K562 (cell line): ENCODE measurements around the gene FMNL1. TPM values are rescaled to one million over a fixed set of nuclear protein-coding genes. Genes with fewer than 3 reads are reported as not detected.
A peak's percentile ranks its signal among the peaks of the same experiment; 100 is the strongest.

Experiments used
- AFF4 ChIP-seq: sonication (generic); formaldehyde crosslinking; IDR thresholded peaks from 2 replicates; pipeline ENCODE4 v1.8.0; 2023; ENCODE audit warnings: mild to moderate bottlenecking, missing genetic modification reagents
- ARID2 ChIP-seq: fragments of 450-650 bp; IDR thresholded peaks from 2 replicates; pipeline ENCODE4 v1.6.1; 2017; ENCODE audit warnings: antibody characterized with exemption, mild to moderate bottlenecking
- BRD9 ChIP-seq: fragments of 450-650 bp; IDR thresholded peaks from 2 replicates; pipeline ENCODE4 v1.6.1; 2018; ENCODE audit warnings: low read depth; ENCODE audit not compliant: partially characterized antibody
- DDX20 ChIP-seq: fragments of 450-650 bp; IDR thresholded peaks from 2 replicates; pipeline ENCODE4 v1.6.1; 2016; ENCODE audit warnings: missing genetic modification characterization, low read depth, mild to moderate bottlenecking, missing compliant biosample characterization, moderate library complexity
- E2F4 ChIP-seq: sonication (generic); formaldehyde crosslinking; IDR thresholded peaks from 2 replicates; pipeline ENCODE4 v1.8.0; 2022; ENCODE audit warnings: mild to moderate bottlenecking, low read depth, missing genetic modification reagents
- ELK1 ChIP-seq: sonication (generic); formaldehyde crosslinking; IDR thresholded peaks from 2 replicates; pipeline ENCODE4 v1.8.1; 2022; ENCODE audit warnings: missing genetic modification reagents
- FOS ChIP-seq: IDR thresholded peaks from 3 replicates; pipeline ENCODE4 v1.6.1; 2011; ENCODE audit not compliant: insufficient read length; ENCODE audit errors: extremely low read depth
- KLF16 ChIP-seq: IDR thresholded peaks from 2 replicates; pipeline ENCODE4 v1.6.1; 2016; ENCODE audit warnings: antibody characterized with exemption
- KLF6 ChIP-seq: fragments of 250-450 bp; sonication (Bioruptor Pico); IDR thresholded peaks from 2 replicates; pipeline ENCODE4 v1.4.0; 2020; ENCODE audit warnings: mild to moderate bottlenecking, moderate library complexity, borderline replicate concordance
- LARP7 ChIP-seq: fragments of 450-650 bp; IDR thresholded peaks from 2 replicates; pipeline ENCODE4 v1.6.1; 2016
- NBN ChIP-seq: fragments of 450-650 bp; IDR thresholded peaks from 2 replicates; pipeline ENCODE4 v1.6.1; 2016; ENCODE audit warnings: low read depth, mild to moderate bottlenecking
- PCBP1 ChIP-seq: fragments of 200-400 bp; formaldehyde crosslinking; IDR thresholded peaks from 2 replicates; pipeline ENCODE4 v1.6.1; 2018; ENCODE audit warnings: mild to moderate bottlenecking, low read depth, low read length; ENCODE audit not compliant: poor library complexity, severe bottlenecking
- PML ChIP-seq: IDR thresholded peaks from 2 replicates; pipeline ENCODE4 v1.6.1; 2012; ENCODE audit warnings: low read length, inconsistent platforms
- POLR2G ChIP-seq: fragments of 200-400 bp; formaldehyde crosslinking; IDR thresholded peaks from 2 replicates; pipeline ENCODE4 v1.6.1; 2017; ENCODE audit warnings: low read depth, mild to moderate bottlenecking, antibody characterized with exemption, low read length, moderate library complexity
- SMARCC2 ChIP-seq: fragments of 450-650 bp; IDR thresholded peaks from 2 replicates; pipeline ENCODE4 v1.6.1; 2017; ENCODE audit warnings: antibody characterized with exemption, moderate library complexity, mild to moderate bottlenecking, low read depth
- TFAP4 ChIP-seq: sonication (generic); formaldehyde crosslinking; IDR thresholded peaks from 2 replicates; pipeline ENCODE4 v1.8.0; 2022; ENCODE audit warnings: missing genetic modification reagents, mild to moderate bottlenecking, moderate library complexity, borderline replicate concordance
- THRAP3 ChIP-seq: fragments of 450-650 bp; IDR thresholded peaks from 2 replicates; pipeline ENCODE4 v1.6.1; 2016; ENCODE audit warnings: mild to moderate bottlenecking, inconsistent platforms, borderline replicate concordance
- ZNF324 ChIP-seq: fragments of 250-450 bp; sonication (Bioruptor Pico); IDR thresholded peaks from 2 replicates; pipeline ENCODE4 v1.4.0; 2020; ENCODE audit warnings: mild to moderate bottlenecking
- ZNF347 ChIP-seq: fragments of 450-650 bp; formaldehyde crosslinking; IDR thresholded peaks from 2 replicates; pipeline ENCODE4 v1.4.0; 2020; ENCODE audit warnings: low read depth, mild to moderate bottlenecking, moderate library complexity
- polyA plus RNA-seq, 8 experiments: library from polyadenylated mRNA; depleted of rRNA in 4 of 8; stranded (reverse) in 5 of 8; unstranded in 3 of 8; fragments of >200 nt; fragmentation: Nextera tagmentation in 2 of 8; fragmentation: Illumina TruSeq in 1 of 8; extraction: Ambion mirVana in 2 of 8; extraction: Trizol in 1 of 8; gene quantifications; 2 replicates each; pipeline versions ENCODE4 v1.2.1 to v1.2.3, GENCODE V29; 2011 to 2014; ENCODE audit warnings: inconsistent platforms in 1 of 8, missing spikeins in 1 of 8
- total RNA-seq, 7 experiments: library from RNA; depleted of rRNA in 6 of 7; stranded (reverse); fragments of >200 nt in 6 of 7; fragmentation: Illumina TruSeq in 2 of 7; extraction: Trizol in 2 of 7; gene quantifications; 2 replicates each; pipeline versions ENCODE4 v1.2.1 to v1.2.3, GENCODE V29; 2011 to 2021; ENCODE audit warnings: low replicate concordance in 1 of 7

Gene FMNL1
- total and polyA plus RNA-seq, 9 of the 15 experiments (the other 6 are each of a cell fraction or from before 2014, with no cell fraction given): 0.70 to 36.6 (median 7.7) TPM

- no peak for TF ChIP-seq ARID2
- TF ChIP-seq SMARCC2: no peak
- TF ChIP-seq NBN: peak; percentile 82
- 0 out of 2 replicates have a peak, but pooled peaks have one; percentile 65 for TF ChIP-seq AFF4 (CRISPR knock-in tag)
- peak; percentile 77; the same call in 1 of the 2 replicates for TF ChIP-seq TFAP4 (CRISPR knock-in tag)
- TF ChIP-seq BRD9: no peak
- no peak for TF ChIP-seq ELK1
- peak; percentile 90 for TF ChIP-seq POLR2G
- peak; percentile 9; the same call in 1 of the 2 replicates for TF ChIP-seq KLF16
- TF ChIP-seq PML: peak; percentile 50; the same call in 1 of the 2 replicates
- no peak for TF ChIP-seq E2F4
- no peak for TF ChIP-seq ZNF347 (CRISPR knock-in tag)
- no peak for TF ChIP-seq THRAP3
- no peak for TF ChIP-seq LARP7
- TF ChIP-seq KLF6 (CRISPR knock-in tag): no peak
- no peak for TF ChIP-seq DDX20 (tag)
- TF ChIP-seq ZNF324 (CRISPR knock-in tag): no peak
- no peak for TF ChIP-seq FOS
- TF ChIP-seq PCBP1: peak; percentile 38
Observed at GRCh38 chr17:45247429-45248131, 25.9 kb downstream of the FMNL1 start (continued).
